ENCODE results near the gene HOXB3.
A peak's percentile ranks its signal among the peaks of the same experiment; 100 is the strongest.

Gene HOXB3

GRCh38 chr17:48582750-48583069, 7.3 kb downstream of the HOXB3 start:
- DNase-seq: no peak

DNA sequence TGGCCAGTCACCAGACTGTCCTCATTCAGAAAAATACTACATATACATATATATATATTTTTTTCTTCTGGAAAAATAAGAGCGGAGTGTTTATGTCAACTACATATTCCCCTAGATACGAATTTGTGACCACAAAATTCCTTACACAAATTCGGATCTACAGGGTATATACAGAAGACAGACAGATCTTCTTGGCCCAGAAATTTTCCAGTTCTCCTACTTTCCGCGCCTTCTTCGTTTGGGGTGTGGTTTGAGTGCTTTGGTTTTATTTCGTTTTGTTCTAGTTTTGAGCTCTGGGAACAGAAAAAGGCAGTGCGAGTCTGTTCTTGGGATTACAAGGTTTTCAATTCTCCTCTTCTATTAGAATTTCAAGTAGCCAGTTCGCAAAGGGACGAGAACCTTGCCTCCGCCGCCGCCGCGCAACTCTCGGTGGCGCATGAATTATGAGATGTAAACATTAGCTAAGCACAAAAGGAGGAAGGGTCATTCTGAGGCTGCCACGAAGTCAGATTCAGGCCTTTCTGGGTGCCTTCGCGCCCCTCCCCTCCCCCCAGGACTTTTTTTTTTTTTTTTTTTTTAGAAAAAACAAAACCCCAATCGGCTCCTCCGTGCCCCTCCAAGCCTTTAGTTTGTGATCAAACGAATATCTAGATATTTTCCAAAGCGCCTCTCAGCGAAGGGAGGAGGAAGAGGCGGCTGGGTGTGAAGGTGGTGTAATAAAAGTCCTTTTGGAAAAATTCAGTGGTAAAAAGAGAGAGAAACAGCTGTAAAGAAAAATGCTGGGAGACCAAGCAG, 10.1 kb downstream of the HOXB3 start:
- DNase-seq: no peak

DNA sequence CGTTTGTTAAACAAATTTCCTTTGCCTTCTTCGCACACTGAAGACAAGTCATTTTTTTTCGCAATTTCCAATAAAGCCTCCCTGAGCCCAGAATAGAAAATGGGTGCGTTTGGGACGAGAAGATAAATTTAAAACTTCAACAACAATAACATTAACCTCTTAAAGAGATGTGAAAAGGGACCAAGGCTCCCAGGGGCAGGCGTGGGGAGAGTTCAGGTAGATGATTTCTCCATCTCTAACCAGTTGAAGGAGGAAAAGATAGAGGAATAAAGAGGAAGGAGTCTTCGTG, 10.6 kb downstream of the HOXB3 start:
- no peak for DNase-seq

DNA sequence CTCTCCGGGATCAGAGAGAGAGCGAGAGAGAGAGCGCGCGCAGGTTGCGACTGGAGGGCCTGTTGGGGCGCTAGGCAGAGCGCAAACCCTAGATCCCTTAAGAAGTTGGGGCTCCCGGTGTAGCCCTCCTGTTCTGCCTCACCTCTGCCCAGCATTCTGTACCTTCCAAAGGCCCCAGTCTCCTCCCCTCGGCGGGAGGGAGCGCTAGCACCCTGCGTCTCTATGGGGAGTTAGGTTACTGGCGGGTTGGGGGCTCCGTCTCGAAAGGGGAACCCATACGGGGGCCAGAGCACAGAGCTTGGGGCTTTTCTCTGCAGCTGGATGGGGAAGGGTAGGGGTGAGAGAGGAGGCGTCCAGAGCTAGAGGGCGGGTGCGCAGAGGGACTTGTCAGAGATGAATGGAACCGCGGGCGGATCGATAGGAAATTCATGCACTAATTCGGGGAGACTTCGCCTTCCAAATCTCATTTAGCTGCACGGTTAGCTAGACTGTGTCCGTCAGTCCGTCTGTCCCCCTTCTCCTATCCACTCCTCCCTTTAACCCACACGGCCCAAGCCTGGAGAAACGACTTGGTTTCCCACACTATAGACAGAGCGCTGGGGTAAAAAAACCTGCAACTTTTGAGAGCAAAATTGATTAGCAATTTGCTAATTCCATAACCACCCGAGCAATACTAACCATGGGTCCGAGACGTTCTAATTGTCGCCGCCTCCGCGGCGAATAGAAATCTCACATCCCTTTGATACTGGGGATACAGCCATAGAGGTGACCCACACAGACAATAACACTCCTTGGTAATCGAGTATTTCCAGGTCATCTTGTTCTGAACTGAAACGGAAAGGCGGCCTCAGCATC, 11.2 kb downstream of the HOXB3 start:
- DNase-seq: no peak

DNA sequence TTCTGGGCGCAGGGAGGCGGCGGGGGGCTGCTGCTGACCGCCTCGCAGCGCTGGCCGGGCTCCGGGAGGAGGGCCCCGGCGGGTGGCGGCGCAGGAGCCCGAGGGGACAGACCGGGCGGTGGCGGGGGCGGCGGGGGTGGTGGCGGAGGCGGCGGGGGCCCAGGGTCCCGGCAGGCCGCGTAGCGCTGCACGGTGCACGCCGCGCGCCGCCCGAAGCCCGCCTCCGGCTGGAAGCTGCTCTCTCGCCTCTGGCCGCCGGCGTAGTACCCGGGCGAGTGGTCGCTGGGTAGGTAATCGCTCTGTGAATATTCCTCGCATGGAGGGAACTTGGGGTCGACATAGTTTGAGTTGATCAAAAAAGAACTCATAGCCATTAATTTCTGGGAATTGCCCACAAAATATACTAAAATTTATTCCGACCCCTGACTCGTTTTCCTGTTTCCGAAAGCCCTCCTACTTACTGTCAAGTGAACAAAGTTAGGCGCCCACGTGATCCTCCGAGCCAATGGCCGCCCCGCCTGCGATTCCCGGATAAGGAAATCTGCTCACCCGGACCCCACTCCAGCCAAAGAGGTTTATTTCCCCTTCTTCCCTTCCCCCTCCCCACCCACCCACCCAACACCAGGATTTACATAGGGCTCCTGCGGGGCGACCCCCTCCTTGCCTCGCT, 12.0 kb downstream of the HOXB3 start, which contains the start of gene HOXB4:
Gene HOXB4, minus strand, starts transcription at position 405 of the 670 bp plus-strand sequence. Its CDS starts 31 bp downstream, at position 374.
- DNase-seq: peak; percentile 73

DNA sequence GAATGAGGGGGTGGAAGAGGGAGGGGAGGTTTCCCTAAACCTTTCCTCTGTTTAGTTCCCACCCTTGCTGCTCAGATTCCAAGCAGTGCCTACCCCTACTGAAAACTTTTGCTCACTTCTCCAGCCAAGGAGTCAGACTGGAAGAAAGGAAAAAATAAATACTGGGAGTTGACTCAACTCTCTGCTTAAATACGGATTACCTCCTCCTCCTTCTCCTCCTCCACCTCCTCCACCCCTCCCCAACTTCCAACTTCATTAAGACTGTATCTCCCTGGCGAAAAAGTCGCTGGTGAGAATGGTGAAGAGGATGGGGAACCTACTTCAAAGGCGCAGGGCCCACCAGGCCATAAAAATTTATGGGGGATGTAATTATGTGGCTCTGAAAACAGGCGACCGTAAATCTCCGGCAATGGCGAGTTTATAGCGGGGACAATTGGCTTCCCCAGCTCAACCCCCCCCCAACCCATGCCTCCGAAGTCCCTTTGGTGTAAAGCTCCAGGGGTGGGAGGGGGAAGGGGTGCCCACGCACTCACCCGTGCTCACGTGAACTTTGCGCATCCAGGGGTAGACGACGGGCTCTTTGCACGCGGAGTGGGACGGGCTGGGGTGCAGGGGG, 12.6 kb downstream of the HOXB3 start:
- peak; percentile 75 for DNase-seq

GRCh38 chr17:48576479-48577309, 13.3 kb downstream of the HOXB3 start:
- DNase-seq: no peak

DNA sequence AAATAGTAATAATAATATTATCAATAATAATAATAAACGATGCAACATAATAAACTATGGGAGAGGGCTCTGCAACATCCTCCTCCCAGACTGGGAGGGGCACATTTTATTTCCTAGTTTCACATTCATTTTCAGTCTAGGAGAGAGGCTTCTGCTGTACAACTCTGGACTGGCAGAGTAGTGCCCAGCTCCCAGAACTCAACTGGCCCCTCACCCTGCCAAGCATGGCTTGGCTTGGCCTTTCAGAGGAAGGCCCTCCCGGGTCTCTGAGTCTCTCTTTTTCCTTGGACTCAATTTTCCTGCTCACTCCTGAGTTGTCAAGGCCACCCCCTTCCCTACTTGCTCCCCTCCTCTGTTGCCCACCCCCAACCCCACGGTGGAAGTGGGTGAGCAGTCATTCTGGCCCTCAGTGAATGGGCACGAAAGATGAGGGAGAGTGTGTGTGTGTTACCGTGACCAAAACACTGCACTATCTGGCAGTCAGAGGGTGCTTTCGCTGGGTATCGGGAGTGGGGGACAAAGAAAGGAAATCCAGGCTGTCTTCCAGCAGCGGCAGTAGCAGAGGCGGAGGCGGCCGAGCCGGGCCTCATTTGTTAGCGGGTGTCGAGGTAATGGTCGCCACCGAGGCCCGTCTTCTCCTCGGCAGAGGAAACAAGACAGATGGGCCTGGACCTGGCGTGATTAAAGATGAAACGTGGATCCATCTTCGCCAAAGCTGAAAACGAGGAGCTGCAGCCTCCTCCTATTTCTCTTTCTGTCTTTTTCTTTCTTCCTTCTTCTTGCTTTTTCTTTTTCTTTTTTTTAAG, 14.2 kb downstream of the HOXB3 start:
- no peak for DNase-seq

- peak; percentile 60 for DNase-seq
Observed at GRCh38 chr17:48575066-48575582, 14.9 kb downstream of the HOXB3 start.

DNA sequence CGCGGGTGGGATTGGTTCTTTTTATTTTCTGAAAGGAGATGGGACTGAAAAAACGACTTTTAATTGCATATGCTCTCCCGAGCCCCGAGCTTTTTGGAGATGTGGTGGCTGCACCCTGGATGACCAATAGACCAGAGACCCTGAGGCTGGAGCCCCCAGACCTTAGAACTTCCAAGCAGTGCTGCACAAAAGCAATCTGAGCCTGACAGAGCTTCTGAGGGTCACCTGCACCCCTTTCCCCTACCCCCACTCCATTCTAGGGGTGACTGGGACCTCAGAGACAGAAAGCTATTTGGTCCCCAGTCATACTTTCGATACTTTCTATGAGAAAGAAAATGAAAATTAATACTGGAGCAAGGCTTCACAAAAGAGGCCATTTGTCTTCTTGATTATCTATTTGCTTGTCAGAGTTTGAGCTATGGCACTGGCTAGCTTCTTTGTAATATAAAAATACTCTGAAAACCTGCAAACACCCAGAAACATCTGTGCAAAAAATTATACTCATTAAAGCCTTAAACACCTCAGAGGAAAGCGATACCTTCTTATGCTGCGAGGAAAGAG, 15.5 kb downstream of the HOXB3 start:
- no peak for DNase-seq

- no peak for DNase-seq
Observed at GRCh38 chr17:48571826-48572417, 18.1 kb downstream of the HOXB3 start.

DNA sequence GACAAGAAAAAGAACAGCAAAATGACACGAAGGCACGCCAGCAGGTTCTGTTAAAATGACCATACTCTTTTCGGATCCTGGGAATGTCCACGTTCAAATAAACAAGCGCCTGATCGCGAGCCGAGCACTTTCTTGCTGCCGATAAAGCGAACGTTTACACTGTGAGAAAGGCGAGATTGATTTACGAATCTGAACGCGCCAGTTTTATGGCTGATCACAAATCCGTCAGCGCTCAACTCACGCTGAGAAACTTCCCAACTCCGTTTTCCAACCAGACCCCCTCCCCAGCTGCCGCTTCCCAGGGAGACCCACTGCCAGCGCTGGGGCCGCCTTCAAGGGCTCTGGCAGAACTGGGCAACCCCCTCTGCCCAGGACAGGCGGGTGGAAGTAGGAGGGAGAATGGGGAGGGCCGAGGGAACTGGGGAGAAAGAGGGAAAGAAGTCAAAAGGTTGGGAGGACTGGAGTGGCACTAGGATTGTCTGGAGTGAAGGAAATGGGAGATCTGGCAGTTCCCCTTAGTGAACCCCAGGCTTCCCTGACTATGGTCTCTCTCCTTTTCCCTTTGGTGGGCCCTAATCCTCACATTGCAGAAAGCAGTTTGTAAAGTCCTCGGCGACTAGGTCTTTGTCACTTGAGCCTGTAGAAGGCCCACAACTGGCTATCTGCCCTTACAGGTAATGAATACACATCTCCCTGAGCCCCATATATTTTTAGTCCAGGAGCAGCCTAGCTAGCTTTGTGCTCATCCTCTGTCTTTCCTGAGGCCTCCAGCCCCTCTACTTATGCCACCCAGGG, 18.8 kb downstream of the HOXB3 start:
- no peak for DNase-seq

- no peak for DNase-seq
Observed at GRCh38 chr17:48570325-48571023, 19.6 kb downstream of the HOXB3 start.

- DNase-seq: no peak
Observed at GRCh38 chr17:48569674-48570324, 20.2 kb downstream of the HOXB3 start.

DNA sequence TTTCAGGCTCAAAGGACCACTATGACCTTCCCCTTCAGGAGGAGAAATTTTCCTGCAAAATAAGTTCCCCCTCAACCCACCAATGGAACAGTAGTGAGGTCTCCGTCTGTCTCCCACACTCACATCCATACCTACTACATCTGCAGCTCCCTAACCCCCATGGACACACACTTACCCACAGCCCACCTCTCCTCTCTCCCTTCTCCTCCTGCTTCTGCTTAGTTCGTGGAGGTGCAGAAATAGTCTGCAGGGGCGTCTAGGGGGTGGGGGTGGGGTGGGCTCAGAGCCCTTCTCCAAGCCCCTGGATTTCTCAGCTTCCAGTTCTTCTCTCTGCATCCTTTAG, 20.8 kb downstream of the HOXB3 start:
- DNase-seq: no peak

DNA sequence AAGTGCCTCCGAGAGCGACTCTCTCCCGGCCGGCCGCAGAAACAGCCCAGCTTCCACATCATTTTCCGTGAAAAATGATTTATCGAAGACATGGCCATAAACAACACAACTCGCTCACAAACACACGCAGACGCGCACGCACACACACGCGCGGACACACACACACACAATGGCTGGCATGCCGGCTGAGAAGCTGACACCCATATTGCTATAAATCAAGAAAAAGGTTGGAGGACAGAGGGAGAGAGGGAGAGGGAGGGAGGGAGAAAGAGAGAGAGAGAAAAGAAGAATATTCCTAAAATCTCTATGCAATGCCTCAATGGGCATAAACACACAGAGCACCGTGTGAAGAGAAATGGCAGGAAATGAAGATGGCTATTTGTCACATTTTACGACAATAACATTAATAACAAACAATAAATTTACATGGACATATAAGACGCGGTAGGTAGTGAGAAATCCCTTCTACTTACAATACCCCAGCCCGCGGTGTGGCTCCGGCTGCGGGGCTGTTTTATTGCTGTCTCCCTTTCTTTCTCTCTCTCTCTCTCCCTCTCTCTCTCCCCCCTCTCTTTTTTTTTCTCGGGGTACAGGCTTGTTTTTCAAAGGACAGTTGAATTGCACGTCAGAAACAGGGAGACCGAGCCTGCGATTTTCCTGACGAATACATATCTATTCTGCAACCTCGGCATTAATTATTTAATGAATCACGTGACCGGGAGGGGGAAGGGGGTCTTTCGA, 21.4 kb downstream of the HOXB3 start:
- no peak for DNase-seq

DNA sequence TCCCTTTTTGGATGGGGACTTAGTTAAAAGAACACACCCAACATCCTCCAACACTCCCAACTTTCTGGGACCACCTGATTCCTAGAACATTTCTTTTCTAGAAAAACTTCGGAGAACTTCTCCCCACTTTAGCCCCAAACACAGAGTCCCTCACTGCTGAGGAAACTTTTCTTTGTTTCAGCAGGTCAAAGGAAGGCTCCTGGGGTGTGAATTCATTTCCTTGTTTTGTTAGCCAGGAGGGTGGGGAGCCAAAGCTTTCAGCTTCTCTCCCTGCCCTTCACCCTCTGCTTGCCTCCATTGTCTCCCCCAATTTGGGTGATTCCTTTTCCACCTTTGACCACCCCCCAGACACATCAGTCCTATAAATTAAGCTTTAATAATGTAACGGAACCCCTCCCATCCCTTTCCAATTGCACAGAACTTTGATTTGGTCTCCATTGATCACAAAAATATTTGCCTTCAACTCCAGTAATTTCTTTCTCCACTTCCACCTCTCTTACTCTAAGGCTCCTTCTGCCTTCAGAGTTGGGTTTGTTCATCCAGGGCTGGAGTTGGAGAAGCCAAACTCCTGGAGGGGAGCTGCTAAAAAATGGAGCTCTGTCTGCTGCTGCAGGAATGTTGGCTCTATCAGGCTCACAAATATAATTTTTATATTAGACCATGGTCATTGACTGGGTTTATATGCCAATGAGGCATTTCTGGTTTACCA, 22.2 kb downstream of the HOXB3 start:
- no peak for DNase-seq
